ENCODE data around the gene GALNT2. TPM values are rescaled to one million over a fixed set of nuclear protein-coding genes. Genes with fewer than 3 reads are reported as not detected.

GALNT2 gene
- total and polyA plus RNA-seq, 9 of the 15 experiments (the other 6 are each of a cell fraction or from before 2014, with no cell fraction given), result 1.6 to 106 (median 51.9) TPM

DNA sequence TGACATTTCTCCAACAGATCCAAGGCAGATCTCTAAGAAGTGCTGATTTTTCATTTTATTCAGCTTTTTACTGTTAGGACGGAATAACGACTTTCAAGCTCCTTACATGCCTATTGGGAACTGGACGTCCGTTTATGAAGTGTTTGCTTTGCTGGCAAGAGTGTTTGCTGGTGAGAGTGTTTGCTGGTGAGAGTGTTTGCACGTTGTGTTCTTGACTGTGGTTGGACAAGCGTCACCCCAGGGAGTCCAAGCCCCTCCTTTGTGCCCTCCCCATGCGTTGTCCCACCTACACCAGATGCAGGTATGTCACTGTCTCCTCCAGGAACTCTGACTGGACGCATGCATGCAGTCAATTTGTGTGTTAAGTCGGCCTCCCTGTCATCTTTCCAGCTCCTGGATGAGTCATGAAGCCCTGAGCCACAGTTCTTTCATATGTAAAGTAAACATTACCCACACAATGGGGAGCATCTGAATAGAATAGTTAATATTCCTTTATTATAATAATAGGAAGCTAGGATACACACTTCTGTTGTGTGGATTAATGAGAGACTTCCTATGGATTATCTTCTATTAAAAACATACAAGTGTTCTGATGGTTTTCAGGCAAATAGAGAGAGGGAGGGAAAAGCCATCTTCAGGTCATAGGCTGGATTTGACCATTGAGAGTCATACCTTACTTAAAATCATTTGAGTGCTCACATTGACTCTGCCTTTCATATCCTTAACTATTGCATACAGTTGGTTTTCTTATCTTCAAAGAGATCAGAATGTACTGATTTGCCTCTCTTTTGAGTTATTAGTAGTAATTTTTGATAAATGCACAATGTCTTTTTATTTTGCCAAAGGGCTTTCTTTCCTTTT is 119.2 kb downstream of the GALNT2 start (continued):
- peak; percentile 46; the same call in 1 of the 2 replicates for TF ChIP-seq C11orf30 (IDR thresholded peaks at IDR 0.05; ENCODE audit: low read depth)
- TF ChIP-seq MEIS2 (IDR thresholded peaks at IDR 0.05; ENCODE audit: partially characterized antibody), result peak; percentile 15
- 0 out of 2 replicates have a peak, but pooled peaks have one; percentile 10 for TF ChIP-seq MAFG (tag; conservative IDR thresholded peaks at IDR 0.05)
- TF ChIP-seq, protein P1, sequence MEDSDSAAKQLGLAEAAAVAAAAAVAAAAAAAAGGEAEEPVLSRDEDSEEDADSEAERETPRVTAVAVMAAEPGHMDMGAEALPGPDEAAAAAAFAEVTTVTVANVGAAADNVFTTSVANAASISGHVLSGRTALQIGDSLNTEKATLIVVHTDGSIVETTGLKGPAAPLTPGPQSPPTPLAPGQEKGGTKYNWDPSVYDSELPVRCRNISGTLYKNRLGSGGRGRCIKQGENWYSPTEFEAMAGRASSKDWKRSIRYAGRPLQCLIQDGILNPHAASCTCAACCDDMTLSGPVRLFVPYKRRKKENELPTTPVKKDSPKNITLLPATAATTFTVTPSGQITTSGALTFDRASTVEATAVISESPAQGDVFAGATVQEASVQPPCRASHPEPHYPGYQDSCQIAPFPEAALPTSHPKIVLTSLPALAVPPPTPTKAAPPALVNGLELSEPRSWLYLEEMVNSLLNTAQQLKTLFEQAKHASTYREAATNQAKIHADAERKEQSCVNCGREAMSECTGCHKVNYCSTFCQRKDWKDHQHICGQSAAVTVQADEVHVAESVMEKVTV (CRISPR knock-in tag; IDR thresholded peaks at IDR 0.05), result no peak
- TF ChIP-seq, protein P2, sequence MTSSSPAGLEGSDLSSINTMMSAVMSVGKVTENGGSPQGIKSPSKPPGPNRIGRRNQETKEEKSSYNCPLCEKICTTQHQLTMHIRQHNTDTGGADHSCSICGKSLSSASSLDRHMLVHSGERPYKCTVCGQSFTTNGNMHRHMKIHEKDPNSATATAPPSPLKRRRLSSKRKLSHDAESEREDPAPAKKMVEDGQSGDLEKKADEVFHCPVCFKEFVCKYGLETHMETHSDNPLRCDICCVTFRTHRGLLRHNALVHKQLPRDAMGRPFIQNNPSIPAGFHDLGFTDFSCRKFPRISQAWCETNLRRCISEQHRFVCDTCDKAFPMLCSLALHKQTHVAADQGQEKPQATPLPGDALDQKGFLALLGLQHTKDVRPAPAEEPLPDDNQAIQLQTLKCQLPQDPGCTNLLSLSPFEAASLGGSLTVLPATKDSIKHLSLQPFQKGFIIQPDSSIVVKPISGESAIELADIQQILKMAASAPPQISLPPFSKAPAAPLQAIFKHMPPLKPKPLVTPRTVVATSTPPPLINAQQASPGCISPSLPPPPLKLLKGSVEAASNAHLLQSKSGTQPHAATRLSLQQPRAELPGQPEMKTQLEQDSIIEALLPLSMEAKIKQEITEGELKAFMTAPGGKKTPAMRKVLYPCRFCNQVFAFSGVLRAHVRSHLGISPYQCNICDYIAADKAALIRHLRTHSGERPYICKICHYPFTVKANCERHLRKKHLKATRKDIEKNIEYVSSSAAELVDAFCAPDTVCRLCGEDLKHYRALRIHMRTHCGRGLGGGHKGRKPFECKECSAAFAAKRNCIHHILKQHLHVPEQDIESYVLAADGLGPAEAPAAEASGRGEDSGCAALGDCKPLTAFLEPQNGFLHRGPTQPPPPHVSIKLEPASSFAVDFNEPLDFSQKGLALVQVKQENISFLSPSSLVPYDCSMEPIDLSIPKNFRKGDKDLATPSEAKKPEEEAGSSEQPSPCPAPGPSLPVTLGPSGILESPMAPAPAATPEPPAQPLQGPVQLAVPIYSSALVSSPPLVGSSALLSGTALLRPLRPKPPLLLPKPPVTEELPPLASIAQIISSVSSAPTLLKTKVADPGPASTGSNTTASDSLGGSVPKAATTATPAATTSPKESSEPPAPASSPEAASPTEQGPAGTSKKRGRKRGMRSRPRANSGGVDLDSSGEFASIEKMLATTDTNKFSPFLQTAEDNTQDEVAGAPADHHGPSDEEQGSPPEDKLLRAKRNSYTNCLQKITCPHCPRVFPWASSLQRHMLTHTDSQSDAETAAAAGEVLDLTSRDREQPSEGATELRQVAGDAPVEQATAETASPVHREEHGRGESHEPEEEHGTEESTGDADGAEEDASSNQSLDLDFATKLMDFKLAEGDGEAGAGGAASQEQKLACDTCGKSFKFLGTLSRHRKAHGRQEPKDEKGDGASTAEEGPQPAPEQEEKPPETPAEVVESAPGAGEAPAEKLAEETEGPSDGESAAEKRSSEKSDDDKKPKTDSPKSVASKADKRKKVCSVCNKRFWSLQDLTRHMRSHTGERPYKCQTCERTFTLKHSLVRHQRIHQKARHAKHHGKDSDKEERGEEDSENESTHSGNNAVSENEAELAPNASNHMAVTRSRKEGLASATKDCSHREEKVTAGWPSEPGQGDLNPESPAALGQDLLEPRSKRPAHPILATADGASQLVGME (CRISPR knock-in tag; IDR thresholded peaks at IDR 0.05), result no peak
- TF ChIP-seq, protein P3, sequence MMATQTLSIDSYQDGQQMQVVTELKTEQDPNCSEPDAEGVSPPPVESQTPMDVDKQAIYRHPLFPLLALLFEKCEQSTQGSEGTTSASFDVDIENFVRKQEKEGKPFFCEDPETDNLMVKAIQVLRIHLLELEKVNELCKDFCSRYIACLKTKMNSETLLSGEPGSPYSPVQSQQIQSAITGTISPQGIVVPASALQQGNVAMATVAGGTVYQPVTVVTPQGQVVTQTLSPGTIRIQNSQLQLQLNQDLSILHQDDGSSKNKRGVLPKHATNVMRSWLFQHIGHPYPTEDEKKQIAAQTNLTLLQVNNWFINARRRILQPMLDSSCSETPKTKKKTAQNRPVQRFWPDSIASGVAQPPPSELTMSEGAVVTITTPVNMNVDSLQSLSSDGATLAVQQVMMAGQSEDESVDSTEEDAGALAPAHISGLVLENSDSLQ (IDR thresholded peaks at IDR 0.05), result peak; percentile 48; the same call in 1 of the 2 replicates
- TF ChIP-seq, protein P4, sequence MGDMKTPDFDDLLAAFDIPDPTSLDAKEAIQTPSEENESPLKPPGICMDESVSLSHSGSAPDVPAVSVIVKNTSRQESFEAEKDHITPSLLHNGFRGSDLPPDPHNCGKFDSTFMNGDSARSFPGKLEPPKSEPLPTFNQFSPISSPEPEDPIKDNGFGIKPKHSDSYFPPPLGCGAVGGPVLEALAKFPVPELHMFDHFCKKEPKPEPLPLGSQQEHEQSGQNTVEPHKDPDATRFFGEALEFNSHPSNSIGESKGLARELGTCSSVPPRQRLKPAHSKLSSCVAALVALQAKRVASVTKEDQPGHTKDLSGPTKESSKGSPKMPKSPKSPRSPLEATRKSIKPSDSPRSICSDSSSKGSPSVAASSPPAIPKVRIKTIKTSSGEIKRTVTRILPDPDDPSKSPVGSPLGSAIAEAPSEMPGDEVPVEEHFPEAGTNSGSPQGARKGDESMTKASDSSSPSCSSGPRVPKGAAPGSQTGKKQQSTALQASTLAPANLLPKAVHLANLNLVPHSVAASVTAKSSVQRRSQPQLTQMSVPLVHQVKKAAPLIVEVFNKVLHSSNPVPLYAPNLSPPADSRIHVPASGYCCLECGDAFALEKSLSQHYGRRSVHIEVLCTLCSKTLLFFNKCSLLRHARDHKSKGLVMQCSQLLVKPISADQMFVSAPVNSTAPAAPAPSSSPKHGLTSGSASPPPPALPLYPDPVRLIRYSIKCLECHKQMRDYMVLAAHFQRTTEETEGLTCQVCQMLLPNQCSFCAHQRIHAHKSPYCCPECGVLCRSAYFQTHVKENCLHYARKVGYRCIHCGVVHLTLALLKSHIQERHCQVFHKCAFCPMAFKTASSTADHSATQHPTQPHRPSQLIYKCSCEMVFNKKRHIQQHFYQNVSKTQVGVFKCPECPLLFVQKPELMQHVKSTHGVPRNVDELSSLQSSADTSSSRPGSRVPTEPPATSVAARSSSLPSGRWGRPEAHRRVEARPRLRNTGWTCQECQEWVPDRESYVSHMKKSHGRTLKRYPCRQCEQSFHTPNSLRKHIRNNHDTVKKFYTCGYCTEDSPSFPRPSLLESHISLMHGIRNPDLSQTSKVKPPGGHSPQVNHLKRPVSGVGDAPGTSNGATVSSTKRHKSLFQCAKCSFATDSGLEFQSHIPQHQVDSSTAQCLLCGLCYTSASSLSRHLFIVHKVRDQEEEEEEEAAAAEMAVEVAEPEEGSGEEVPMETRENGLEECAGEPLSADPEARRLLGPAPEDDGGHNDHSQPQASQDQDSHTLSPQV (IDR thresholded peaks at IDR 0.05), result peak; percentile 54; the same call in 1 of the 2 replicates
- TF ChIP-seq ZNF79 (CRISPR knock-in tag; IDR thresholded peaks at IDR 0.05; ENCODE audit: low read depth), result 0 out of 2 replicates have a peak, but pooled peaks have one; percentile 21
- TF ChIP-seq KAT8 (IDR thresholded peaks at IDR 0.05; ENCODE audit: low read depth), result no peak
- TF ChIP-seq ZNF140 (CRISPR knock-in tag; IDR thresholded peaks at IDR 0.05), result no peak
- TF ChIP-seq TEAD2 (tag; IDR thresholded peaks at IDR 0.05), result no peak
- TF ChIP-seq, protein P5, sequence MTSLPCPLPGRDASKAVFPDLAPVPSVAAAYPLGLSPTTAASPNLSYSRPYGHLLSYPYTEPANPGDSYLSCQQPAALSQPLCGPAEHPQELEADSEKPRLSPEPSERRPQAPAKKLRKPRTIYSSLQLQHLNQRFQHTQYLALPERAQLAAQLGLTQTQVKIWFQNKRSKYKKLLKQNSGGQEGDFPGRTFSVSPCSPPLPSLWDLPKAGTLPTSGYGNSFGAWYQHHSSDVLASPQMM (CRISPR knock-in tag; IDR thresholded peaks at IDR 0.05), result no peak

All from K562 (cell line).